ENCODE measurements around the gene TP53AIP1.

TP53AIP1 gene, protein sequence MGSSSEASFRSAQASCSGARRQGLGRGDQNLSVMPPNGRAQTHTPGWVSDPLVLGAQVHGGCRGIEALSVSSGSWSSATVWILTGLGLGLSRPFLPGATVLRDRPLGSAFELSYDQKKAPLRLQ
- total RNA-seq = 0 reads per million in 2 experiments

DNA sequence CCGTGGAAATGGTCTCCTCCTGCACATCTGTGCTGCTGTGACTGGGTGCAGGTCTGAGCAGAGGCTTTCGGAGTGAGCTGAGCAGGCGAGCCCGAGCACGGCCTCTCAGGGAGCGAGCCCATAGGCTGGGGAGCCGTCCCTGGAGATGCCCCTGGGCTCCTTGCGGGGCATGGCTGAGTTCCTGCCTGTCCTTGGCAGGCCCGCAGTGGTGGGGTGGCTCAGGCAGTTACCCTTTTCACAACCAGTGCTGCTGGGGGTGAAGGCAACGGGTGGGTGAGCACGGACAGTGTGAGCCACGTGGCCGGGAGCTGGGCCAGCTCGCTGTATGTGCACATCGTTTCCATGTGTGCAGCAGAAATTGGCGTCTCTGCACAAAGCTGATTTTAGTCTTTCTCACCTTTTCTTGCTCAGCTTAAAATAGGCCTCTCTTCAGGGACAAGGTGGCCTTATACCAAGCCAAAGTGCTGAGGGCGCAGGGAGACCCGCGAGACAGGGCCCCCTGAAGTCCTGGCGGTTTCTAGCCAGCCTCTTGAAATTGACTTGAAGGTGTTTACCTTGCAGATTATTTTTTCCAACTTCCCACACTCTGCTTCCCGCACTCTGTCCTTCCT is at the start of gene TP53AIP1:
TP53AIP1 (minus strand) TSS at position 55 of the 611 bp plus-strand sequence. CDS start 5,053 bp downstream, outside the sequence.
- no peak for DNase-seq (ENCODE audit: low read depth)

DNA sequence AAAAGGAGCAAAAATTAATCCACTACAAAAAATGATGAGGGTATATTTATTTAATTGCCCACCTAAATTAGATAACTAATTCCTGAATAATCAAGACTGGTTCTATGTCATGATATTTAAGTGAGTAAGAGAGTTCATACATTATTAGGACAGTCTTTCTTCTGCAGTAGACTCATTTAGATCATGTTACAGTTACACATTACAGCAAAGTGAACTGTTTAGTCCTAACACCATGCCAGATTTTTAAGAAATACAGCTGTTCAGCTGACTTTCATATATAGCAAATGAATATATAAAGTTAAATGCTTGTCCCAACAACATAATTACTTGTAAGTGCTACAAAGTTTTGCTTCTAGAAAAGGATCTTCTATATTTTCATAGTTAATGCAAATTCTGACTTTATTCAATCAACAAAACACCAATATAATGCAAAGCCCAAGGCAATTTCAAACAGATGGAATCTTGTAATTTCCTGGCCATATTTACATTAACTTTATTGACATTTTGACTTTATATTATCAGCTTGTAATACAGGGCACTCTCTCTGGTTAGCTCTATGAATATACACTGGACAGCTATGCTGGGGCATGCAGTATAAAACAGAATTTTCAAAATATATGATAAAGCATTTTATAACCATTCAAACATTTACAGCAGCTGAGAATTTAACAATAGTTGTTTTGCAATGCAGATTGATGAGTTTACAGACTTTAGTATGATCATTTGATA is 45.7 kb upstream of the TP53AIP1 start:
- DNase-seq (ENCODE audit: low read depth) = no peak

DNA sequence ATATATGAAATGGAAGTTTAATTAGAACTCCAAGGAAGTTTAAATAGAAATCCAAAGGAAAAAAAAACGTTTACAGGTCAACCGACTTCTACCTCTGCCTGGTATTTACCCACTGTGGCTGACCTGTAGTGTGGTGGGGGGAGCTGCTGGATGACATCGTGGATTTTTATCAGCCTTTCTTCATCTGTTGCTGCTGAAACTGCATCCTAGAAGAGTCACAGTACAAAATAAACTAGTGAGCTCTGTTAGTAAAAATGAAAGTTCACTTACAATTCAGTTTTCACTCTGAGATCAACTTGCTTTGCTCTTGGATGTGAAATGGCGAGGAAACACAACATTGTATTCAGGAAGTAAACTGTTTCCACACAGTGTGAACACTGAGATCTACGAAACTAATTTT is 43.2 kb upstream of the TP53AIP1 start:
- DNase-seq (ENCODE audit: low read depth) = no peak

DNA sequence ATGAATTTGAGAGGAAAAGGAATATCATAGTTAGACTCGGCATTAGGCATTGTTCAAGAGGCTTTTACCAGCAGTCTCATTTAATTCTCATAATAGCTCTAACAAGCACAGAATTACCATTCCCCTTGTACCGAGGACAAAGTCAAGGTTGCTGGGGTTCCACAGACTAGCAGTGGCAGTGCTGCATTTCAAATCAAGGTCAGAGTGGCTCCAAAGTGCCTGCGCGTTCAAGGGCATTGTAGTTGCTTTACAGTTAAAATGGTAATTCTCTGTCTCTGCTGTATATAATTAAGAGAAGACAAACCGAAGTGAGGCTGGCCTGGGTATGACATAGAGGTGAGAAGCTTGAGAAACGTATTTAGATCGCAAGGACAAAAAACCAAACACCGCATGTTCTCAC is 40.4 kb upstream of the TP53AIP1 start:
- DNase-seq (ENCODE audit: low read depth) = no peak

DNA sequence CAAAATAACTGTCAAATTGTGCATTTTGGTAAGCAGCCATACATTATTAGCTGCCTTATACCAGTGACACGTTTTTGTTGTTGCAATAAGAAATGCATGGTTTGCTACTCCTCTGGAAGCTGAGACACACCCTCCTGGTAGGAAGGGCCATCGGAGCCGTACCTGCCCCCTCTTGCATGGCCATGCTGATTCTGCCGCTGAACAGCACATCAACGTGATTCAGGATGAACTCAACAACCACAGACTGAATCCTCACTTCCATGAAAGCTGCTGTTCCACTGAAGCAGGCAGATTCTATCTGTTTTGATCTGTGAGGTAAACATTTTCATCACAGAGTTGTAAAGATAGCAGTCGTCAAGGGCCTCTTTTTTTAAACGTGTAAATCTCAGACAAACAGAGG is 38.6 kb upstream of the TP53AIP1 start:
- no peak for DNase-seq (ENCODE audit: low read depth)

DNA sequence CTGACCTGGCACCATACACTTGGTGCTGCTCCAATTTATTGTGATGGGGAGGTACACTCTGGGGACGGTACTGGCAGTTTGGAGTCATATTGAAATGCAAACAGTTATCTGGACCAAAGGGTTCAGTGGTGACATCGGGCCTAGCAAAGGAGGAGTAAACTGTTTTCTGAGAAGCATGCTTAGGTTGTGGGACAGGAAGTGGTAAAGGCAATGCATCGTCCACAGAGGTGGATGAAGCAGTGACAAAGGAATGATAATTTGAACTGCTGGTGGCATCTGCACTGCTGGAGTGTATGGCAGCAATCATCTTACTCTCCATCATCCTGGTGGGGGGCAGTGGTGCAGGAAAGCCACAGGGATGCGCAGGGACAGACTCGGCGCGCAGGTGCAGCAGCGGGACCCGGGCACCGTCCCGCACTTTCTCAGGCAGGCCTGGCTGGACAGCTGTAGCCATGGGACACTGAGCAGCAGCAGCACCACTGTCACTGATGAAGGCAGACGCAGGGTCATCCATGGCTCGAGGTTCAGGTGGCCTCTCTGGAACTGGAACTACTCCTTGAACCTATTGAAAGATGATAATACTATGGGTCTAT is 28.0 kb upstream of the TP53AIP1 start:
- DNase-seq (ENCODE audit: low read depth) = no peak

DNA sequence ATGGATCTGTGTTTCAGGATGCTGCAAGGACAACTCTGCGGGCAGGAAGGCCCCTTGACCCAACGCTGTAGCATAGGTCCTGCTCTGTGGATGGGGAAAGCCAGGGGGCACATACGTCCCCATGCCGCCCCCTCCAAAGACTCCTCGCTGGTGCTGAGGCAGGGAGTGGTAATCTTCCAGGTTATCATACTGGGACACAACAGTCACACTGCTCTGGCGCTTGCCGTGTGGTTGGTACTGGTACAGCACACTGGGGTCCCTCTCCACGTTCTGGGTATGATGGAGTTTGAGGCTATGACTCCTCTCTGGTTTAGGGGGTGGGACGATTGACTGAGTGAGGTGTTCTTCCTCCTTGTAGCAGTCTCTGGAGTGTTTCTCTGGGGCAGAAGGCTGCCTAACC is 26.2 kb upstream of the TP53AIP1 start:
- DNase-seq (ENCODE audit: low read depth) = no peak

DNA sequence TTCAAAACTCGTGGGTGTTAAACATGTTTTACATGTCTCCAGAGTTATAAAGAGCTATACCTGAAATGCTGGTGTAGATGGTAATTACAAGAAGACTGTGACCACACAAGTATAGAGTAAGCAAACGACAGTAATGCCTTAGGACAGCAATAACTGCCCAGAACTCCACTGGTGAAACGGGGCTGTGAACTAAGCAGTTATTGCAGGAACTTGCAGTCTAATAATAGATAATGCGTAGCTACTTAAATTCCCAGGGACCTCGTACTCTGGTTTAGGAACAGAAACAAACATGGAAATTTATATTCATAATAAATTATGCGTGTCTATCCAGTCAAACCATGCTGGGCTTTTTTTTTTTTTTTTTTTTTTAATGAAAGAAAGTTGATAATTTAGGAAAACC is 24.9 kb upstream of the TP53AIP1 start:
- DNase-seq (ENCODE audit: low read depth) = no peak

DNA sequence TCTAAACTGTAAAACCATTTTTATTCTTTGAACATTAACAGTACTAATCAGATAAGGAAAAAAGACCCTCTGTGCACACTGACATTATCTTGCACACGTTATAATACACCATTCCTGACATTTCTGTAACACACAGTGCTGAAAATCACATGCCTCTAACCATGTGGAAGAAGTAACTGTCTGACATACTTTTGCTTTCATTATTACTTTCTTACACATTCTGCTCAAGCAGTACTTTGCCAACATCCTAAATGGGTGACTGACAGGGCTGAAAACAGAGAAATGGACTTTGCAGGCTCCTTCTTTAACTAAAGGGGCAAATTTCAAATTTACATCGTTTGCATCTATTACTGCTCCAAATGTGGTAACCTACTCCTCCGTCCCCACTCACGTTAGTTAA is 22.8 kb upstream of the TP53AIP1 start:
- DNase-seq (ENCODE audit: low read depth) = no peak

DNA sequence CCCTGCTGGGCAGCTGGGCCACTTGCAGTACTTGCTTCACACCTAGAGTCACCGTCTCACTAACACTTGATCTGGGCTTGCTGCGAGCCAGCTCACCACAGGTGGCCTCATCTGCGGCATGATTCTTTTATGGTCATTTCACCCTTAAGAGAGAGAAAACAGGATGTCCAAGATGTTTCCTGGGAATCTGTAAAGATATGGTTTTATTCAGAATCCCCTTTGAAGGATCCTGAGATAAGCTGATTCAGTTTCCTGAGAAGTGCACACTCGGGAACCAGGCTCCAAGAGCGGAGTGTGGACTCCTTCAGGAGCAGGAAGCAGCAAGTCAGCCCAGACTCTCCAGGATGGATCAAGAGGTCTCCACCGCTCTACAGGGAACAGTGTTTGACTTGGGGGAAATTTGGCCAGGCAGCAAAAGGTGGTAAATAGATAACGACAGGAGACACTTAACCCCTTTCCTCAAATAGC is 21.8 kb upstream of the TP53AIP1 start:
- no peak for DNase-seq (ENCODE audit: low read depth)

DNA sequence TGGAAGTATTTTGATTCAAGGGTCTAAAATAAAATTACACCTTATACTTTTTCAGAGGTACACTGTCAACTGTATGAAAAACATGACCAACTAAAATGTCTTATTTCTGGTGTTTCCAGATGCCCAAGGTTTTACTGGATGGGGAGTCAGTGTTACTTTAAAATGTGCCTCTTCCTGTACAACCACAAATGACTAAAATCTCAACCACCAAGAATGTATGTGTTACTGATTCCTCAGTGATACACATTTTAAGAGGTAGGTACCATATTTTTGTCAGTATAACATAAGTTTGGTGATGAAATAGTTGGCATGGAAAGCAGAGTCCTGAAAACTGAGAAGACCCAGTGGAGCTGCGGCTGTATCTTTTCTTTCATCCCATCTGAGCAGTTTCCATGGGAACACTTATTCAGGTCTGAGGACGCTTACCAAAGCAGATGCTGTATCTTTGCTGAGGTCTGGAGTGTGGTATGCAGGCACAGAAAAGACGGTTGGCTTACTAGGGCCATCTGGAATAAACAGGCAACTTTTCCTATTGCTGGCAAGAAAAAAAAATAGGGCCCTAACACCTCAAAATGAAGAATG is 21.2 kb upstream of the TP53AIP1 start:
- no peak for DNase-seq (ENCODE audit: low read depth)

DNA sequence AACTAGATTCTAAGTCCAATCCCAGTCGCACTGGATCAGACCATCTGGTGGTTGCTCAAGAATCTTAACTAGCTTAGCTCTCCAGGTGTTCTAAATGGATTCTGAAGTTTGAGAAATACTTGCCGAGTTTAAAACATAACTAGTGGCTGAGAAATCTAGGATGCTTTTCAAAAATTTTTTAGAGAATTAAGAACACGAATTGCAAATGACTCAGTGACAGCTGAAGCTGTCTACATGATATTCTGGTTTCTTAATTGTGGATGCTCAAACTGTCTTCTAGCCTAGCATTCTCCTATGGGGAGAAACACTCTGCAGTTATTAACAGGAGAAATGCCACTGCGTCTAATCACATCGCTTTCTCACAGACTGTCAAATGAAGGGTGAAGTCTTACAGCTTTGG is 20.2 kb upstream of the TP53AIP1 start:
- DNase-seq (ENCODE audit: low read depth) = no peak

DNA sequence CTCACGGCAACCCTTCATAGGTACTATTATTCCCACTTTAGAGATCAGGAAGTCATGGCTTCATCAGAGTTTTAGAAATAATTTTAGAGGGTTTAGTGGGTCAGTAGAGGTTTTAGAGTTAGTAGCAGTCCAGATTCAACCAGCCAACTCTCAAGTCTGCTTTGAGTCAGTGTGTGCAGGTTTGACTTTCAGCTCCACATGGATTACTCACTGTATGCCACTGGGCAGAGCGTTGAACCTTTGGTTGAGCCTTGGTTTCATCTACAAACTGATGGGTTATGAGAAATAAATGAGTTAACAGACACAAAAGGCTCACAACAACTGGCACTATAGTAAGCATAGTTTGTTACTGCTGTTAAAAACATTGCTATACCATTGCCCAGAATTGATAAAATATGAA is 19.0 kb upstream of the TP53AIP1 start:
- DNase-seq (ENCODE audit: low read depth) = no peak

DNA sequence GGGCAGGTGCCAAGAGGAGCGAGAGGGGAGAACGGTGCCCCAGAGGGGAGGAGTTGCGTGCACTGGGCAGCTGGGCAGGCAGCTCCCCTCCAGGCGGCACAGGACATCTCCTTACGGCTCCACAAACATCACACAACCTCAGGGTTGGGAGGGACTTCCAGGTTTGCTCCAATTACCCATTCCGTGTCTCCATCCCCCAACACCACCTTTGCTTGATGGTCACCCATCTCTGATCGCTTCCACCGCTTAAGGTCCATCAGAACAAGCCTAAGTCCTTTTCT is 14.5 kb upstream of the TP53AIP1 start:
- no peak for DNase-seq (ENCODE audit: low read depth)

DNA sequence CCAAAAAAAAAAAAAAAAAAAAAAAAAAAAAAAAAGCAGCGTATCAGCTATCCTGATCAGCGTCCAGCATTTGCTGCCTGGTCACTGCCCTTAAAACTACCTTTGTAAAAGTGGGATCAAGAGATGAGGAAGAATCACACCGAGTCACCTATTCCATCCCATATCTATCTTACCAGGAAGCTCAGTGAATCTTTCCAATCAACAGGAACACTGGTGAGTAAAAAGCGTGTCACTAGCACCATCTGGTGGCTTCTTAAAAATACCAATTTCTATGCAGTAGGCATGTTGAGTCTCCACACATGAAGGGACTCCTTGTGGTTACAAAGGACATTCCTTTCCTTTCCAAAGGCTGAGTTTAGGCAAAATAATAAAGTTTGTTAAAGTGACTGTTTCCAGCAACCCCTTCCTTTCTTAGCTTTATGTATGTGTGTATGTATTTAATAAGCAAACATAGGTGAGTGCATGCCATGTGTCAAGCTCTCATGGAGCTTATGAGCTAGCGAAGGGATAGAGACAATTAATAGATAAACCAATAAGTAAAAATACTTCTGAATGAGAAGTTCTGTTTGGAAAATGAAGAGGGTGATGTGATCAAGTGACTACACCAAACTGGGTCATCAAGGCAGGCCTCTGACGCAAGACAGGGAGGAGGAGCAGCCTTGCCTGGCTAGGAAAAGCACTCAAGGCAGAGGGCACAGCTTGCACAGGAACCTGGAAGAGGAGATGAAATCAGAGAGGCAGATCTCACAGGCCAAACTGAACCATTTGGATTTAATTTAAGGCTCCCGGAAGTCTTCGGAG is 13.9 kb upstream of the TP53AIP1 start:
- no peak for DNase-seq (ENCODE audit: low read depth)

DNA sequence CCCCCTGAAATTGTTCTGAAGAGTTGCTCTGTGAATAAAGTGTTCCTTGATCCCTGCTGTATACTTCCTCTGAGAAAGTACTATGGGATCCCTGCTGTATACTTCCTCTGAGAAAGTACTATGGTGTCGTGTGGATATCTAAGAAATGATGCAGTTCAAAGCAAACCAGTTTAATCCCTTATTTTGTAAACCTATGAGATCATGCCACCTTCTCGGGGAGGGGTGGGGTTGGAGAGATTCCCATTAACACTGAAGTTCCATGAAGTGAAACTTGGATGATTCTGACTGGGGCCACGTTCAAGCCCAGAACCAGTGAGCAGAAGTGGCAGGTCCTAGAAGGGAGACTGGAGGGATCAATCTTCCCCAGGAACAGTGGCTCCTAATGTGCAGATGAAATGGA is 13.0 kb upstream of the TP53AIP1 start:
- no peak for DNase-seq (ENCODE audit: low read depth)

DNA sequence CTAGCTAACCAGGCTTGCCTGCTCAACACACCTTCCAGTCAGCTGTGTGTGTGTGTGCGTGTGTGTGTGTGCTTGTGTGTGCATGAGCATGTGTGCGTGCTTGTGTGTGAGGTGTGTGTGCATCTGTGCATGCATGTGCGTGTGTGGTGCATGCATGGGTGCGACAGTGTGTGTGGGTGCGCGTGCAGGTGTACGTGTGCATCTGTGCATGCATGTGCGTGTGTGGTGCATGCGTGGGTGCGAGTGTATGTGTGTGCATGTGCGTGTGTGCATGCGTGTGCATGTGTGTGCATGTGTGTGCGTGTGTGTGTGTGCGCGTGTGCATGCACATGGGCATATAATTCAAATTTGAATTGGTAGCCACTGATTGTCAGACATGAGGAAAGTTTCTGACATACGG is 10.5 kb upstream of the TP53AIP1 start:
- no peak for DNase-seq (ENCODE audit: low read depth)

DNA sequence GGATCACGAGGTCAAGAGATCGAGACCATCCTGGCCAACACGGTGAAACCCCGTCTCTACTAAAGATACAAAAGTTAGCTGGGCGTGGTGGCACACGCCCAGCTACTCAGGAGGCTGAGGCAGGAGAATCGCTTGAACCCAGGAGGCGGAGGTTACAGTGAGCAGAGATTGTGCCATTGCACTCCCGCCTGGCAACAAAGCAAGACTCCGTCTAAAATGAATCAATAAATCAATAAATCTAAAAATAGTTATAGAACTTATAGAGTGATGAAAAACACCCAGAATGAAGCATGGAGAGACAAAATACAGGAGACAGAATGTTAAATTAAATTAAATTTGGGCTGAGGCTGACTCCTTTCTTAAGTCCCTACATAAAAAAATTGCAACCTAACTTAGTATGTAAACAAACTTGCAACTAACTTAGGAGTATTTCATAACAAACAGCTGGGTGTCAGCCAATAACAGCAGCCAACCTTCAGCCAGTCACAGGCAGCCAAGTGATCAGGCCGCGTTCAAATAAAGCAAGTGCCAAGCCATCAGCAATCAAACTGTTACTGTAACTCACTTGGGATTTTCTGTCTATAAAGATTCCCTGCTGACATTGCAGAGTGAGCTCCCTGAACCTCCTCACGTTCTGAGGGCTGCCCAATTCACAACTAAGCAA is 7.3 kb upstream of the TP53AIP1 start:
- DNase-seq (ENCODE audit: low read depth) = no peak

DNA sequence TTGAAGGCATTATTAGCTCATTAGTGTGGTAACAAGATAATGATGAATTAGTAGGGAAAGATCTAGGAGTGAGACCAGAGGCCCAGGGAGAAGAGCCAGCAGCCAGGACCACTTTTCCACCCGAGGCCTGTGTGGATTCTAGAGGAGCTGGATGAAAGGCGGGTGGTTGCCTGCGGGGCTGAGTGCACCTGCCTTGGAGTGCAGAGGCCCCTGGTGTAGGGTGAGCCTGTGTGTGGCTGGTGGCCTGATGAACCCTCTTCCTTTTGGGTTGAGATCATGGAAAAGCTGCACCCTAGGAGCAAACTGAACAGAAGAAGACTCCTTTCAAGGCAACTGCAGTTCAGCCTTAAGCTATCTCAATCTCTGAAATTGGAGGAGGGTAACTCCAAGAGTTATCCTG is 5.9 kb upstream of the TP53AIP1 start:
- no peak for DNase-seq (ENCODE audit: low read depth)

DNA sequence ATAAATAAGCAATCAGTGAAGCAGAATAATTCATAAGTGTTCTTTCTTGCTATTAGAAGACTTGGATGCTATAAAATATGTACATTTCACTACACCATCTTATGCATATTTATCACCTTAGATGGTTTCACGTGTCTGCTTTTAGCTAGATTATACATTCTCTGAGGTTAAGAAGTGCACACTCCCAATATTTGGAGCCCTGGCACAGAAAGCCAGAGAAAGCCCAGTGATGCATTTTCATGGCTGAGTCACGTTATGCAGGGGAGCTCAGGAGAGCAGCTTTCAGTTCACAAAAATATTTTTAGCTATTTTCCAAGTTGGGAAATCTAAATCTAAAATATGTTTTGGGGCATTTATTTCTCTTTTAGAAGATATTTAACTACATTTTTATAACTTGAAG is 5.1 kb upstream of the TP53AIP1 start:
- no peak for DNase-seq (ENCODE audit: low read depth)

DNA sequence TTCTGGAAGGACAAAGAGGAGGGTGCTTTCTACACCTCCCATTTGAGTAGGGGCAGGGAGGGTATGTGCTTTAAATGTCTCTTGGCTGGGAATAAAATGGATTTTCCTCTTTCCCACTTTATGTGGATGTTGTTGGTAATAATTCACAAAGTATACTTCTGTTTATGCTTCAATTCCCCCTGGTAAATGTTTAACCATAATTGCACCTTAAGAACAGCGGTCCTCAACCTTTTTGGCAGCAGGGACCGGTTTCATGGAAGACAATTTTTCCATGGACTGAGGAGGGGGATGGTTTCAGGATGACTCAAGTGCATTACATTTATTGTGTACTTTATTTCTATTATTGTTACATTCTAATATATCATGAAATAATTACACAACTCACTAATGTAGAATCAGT is 4.0 kb upstream of the TP53AIP1 start:
- DNase-seq (ENCODE audit: low read depth) = no peak

All from T follicular helper cell (primary cell).